ENCODE data around the gene SLC25A42.

DNA sequence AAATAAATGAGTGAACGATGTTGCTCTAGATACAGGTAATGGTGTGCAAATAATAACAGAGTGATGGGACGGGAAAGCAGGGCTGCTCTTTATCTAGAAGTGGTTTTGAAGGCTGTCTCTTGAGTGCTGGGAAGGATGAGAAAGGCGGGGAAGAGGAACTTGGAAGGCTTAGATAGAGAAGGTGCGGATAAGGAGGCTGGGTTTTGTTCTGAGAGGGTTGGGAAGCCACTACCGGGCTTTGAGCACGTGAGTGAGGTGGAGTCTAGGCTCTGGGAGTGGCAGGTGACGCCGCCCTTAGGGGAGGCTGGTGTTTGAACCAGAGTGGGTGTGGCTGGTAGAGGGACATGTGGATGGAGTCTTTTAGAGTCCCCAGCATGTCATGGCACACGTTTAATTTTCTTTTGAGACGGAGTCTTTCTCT, 29.6 kb upstream of the SLC25A42 start:
- TF ChIP-seq, protein P1, sequence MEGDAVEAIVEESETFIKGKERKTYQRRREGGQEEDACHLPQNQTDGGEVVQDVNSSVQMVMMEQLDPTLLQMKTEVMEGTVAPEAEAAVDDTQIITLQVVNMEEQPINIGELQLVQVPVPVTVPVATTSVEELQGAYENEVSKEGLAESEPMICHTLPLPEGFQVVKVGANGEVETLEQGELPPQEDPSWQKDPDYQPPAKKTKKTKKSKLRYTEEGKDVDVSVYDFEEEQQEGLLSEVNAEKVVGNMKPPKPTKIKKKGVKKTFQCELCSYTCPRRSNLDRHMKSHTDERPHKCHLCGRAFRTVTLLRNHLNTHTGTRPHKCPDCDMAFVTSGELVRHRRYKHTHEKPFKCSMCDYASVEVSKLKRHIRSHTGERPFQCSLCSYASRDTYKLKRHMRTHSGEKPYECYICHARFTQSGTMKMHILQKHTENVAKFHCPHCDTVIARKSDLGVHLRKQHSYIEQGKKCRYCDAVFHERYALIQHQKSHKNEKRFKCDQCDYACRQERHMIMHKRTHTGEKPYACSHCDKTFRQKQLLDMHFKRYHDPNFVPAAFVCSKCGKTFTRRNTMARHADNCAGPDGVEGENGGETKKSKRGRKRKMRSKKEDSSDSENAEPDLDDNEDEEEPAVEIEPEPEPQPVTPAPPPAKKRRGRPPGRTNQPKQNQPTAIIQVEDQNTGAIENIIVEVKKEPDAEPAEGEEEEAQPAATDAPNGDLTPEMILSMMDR (IDR thresholded peaks at IDR 0.05 in 4 of 5, conservative IDR thresholded peaks at IDR 0.05 in 1 of 5) = no peak
- TF ChIP-seq POLR2A (IDR thresholded peaks at IDR 0.05) = no peak
